GM12878 (cell line): Measurements from ENCODE around the gene MRTFB. TPM values are rescaled to one million over a fixed set of nuclear protein-coding genes. Genes with fewer than 3 reads are reported as not detected.

Experiments used
- ATAC-seq: fragments of 200-7000 bp; cut with Tn5 transposase; 3 replicates; pipeline ENCODE4 v1.9.1; 2020; ENCODE audit warnings: mild to moderate bottlenecking, moderate library complexity
- BruUV-seq: library from RNA; stranded (reverse); fragments of 400-500 nt; replicated peaks from 2 replicates; lab custom pipeline; 2021; lab: Mats Ljungman, UMichigan
- CTCF ChIA-PET: fragments of 300-600 bp; sonication (Branson Sonifier 250); formaldehyde crosslinking; extraction: SDS; loops from one replicate; lab custom pipeline; 2021; ENCODE audit warnings: inconsistent platforms; lab: Yijun Ruan, JAX
- POLR2A ChIA-PET: fragments of 350-600 bp; formaldehyde crosslinking; extraction: SDS; loops from one replicate; lab custom pipeline; 2021; ENCODE audit warnings: inconsistent platforms; lab: Charles Lee
- RAD21 ChIA-PET: fragments of 300-600 bp; sonication (Branson Sonifier 250); formaldehyde crosslinking; loops from one replicate; lab custom pipeline; 2023; ENCODE audit warnings: antibody characterized with exemption; ENCODE audit not compliant: unreplicated experiment; lab: Charles Lee
- SMC1A ChIA-PET: fragments of 300-600 bp; sonication (Branson Sonifier 250); formaldehyde crosslinking; loops from one replicate; lab custom pipeline; 2023; ENCODE audit not compliant: unreplicated experiment, uncharacterized antibody; lab: Charles Lee
- DNase-seq: peaks from one replicate; pipeline ENCODE4 v3.0.0-alpha.2; 2011; ENCODE audit warnings: low read depth, low spot score
- FAIRE-seq: peaks from 3 replicates; lab custom pipeline; 2011; peaks lifted over from hg19 to GRCh38; lab: Jason Lieb, UNC
- H2AFZ ChIP-seq: 2 replicates; pipeline ENCODE4 v1.6.0; 2011; ENCODE audit warnings: low read depth, low read length, control low read depth; ENCODE audit not compliant: control insufficient read depth
- H3K27ac ChIP-seq: 2 replicates; pipeline ENCODE4 v1.5.1; 2011; ENCODE audit warnings: control low read depth; ENCODE audit not compliant: control insufficient read depth, insufficient read depth
- H3K27me3 ChIP-seq, 2 experiments: replicated peaks in 1 of 2; 2 replicates each; pipeline versions ENCODE4 v1.6.0 to v1.6.1; 2011; ENCODE audit warnings: low read length in 1 of 2; ENCODE audit not compliant: control insufficient read depth in 2 of 2, insufficient read depth in 2 of 2
- H3K36me3 ChIP-seq, 2 experiments: 2 replicates each; pipeline ENCODE4 v1.5.1; 2011; ENCODE audit warnings: low read length in 1 of 2; ENCODE audit not compliant: control insufficient read depth in 2 of 2, insufficient read depth in 2 of 2
- H3K4me1 ChIP-seq: 2 replicates; pipeline ENCODE4 v1.6.1; 2011; ENCODE audit warnings: mild to moderate bottlenecking, low read length, moderate library complexity, mixed read lengths; ENCODE audit not compliant: control insufficient read depth, insufficient read depth
- H3K4me2 ChIP-seq: 2 replicates; pipeline ENCODE4 v1.6.0; 2011; ENCODE audit warnings: control low read depth; ENCODE audit not compliant: control insufficient read depth, insufficient read depth
- H3K4me3 ChIP-seq: fragments of 200-600 bp; sonication (generic); 2 replicates; pipeline ENCODE4 v1.5.1; 2016
- H3K79me2 ChIP-seq: 2 replicates; pipeline ENCODE4 v1.6.0; 2011; ENCODE audit warnings: low read length; ENCODE audit not compliant: control insufficient read depth, insufficient read depth
- H3K9ac ChIP-seq: 2 replicates; pipeline ENCODE4 v1.8.0; 2011; ENCODE audit warnings: low read length, control low read depth, mixed read lengths; ENCODE audit not compliant: control insufficient read depth, insufficient read depth
- H3K9me3 ChIP-seq: replicated peaks from 3 replicates; pipeline ENCODE4 v1.5.1; 2011; ENCODE audit warnings: mild to moderate bottlenecking, low read length; ENCODE audit not compliant: control insufficient read depth, insufficient read depth
- H4K20me1 ChIP-seq: 2 replicates; pipeline ENCODE4 v1.6.0; 2011; ENCODE audit not compliant: control insufficient read depth, insufficient read depth
- ATF7 ChIP-seq: fragments of 450-650 bp; IDR thresholded peaks from 2 replicates; pipeline ENCODE4 v1.6.1; 2016; ENCODE audit warnings: low read depth, mild to moderate bottlenecking
- KAT2A ChIP-seq: conservative IDR thresholded peaks from 2 replicates; pipeline ENCODE4 v1.6.1; 2011; ENCODE audit warnings: low read depth, low read length; ENCODE audit not compliant: control insufficient read depth
- NFIC ChIP-seq: IDR thresholded peaks from 2 replicates; pipeline ENCODE4 v1.6.1; 2012; ENCODE audit warnings: low read depth, mild to moderate bottlenecking, inconsistent platforms, low read length, moderate library complexity
- PAX5 ChIP-seq: IDR thresholded peaks from 2 replicates; pipeline ENCODE4 v1.6.1; 2011; ENCODE audit warnings: low read depth, low read length, borderline replicate concordance
- POLR2AphosphoS2 ChIP-seq: IDR thresholded peaks from 2 replicates; pipeline ENCODE4 v1.6.1; 2011; ENCODE audit warnings: low read depth, mild to moderate bottlenecking, low read length, improper control_type of control experiment, moderate library complexity
- RELA ChIP-seq: fragments of 450-650 bp; IDR thresholded peaks from 2 replicates; pipeline ENCODE4 v1.8.0; 2014; ENCODE audit warnings: borderline replicate concordance; ENCODE audit not compliant: partially characterized antibody
- WGBS: methylation state at CpG from one replicate; pipeline ENCODE4 v1.1.6; 2016; ENCODE audit warnings: low lambda C conversion rate; ENCODE audit not compliant: insufficient replicate concordance, insufficient coverage; ENCODE audit errors: missing lambda C conversion rate; 5-methylcytosine and 5-hydroxymethylcytosine counted together
- in situ Hi-C: fragments of 300-500 bp; cut with MboI; formaldehyde crosslinking; loops from 9 replicates; pipeline ENCODE4 v1.14.3; 2018; ENCODE audit warnings: mixed read lengths
- intact Hi-C: fragments of 100-400 bp; cut with micrococcal nuclease; formaldehyde crosslinking; loops from one replicate; pipeline ENCODE4 v1.14.2; 2022; ENCODE audit not compliant: unreplicated experiment
- polyA plus RNA-seq, 11 experiments: library from polyadenylated mRNA; depleted of rRNA in 4 of 11; unstranded in 6 of 11; stranded (reverse) in 5 of 11; fragments of >200 nt; fragmentation: Nextera tagmentation in 4 of 11; fragmentation: Illumina TruSeq in 1 of 11; extraction: Ambion mirVana in 4 of 11; extraction: Trizol in 1 of 11; gene quantifications; 1 replicate in 1 of 11; 2 replicates in 10 of 11; pipeline versions ENCODE4 v1.2.1 to v1.2.3, GENCODE V29; 2011 to 2016; ENCODE audit warnings: inconsistent platforms in 2 of 11, missing spikeins in 2 of 11, low read depth in 1 of 11
- total RNA-seq, 4 experiments: library from RNA; depleted of rRNA in 3 of 4; stranded (reverse); fragments of >200 nt in 3 of 4; fragmentation: Illumina TruSeq in 1 of 4; extraction: Trizol in 1 of 4; gene quantifications; 2 replicates each; pipeline versions ENCODE4 v1.2.1 to v1.2.3, GENCODE V29; 2013 to 2021

The MRTFB gene
- total and polyA plus RNA-seq, 10 of the 15 experiments (the other 5 are each of a cell fraction or from before 2014, with no cell fraction given), result 2.1 to 14.3 (median 8.0) TPM

- Histone ChIP-seq H3K27me3 (no peaks in the 10 kb centered on the region), H3K9me3 (no peaks in the 10 kb centered on the region), H2AFZ (no peak overlapping the region), H3K79me2 (no peaks in the 10 kb centered on the region), H4K20me1 (no peaks in the 10 kb centered on the region), H3K36me3 (peaks cover 0 to 4% of the 10 kb centered on the region in 2 experiments; a peak in 2 of 4 replicates), H3K4me2 (no peak overlapping the region), H3K4me3 (no peak overlapping the region), H3K4me1 (no peaks in the 10 kb centered on the region), H3K27ac (no peak overlapping the region), H3K9ac (no peak overlapping the region)
- SMC1A ChIA-PET, result interaction anchor here (0.5 to 1.4 kb wide), 2 partner anchors 8 to 187 kb away, joined by 3 to 4 read pairs; no protein-coding TSS in a partner anchor
- in situ Hi-C loops, result no loop called here
- CTCF ChIA-PET, result no interaction called here
- no peak for DNase-seq
- BruUV-seq, result no TSS peak
- TF ChIP-seq ATF7 (no peak), POLR2AphosphoS2 (no peak), KAT2A (no peak)
- FAIRE-seq, result no peak
- intact Hi-C loops, result no loop called here
- ATAC-seq, result no peak
- 96% methylated on average over 6 of the region's 6 CpGs for WGBS
- RAD21 ChIA-PET, result no interaction called here
- POLR2A ChIA-PET, result no interaction called here
Observed at GRCh38 chr16:14211856-14212543, 140.9 kb downstream of the MRTFB start.

DNA sequence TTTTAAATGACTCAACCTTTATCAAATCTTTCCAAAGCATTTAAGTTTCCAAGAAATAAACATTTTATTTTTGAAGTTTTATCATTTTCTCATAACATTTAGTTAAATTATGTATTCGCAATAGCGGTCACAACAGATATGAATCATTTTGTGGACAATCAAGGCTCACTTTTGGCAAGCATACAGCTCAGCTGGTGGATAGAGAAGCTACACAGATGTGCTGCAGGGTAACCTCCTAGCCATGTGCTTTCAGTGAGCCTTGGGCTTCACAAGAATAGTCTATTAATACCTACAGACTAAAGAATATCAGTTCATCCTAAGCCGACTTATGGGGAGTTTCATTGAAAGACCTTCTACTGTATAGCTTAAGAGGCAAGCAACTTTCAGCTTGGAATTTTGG, 144.8 kb downstream of the MRTFB start:
- FAIRE-seq (peak; percentile 49), ATAC-seq (no peak), DNase-seq (no peak)
- Histone ChIP-seq H3K79me2 (no peaks in the 10 kb centered on the region), H2AFZ (no peak overlapping the region), H3K9ac (no peak overlapping the region), H4K20me1 (no peaks in the 10 kb centered on the region), H3K4me2 (no peak overlapping the region), H3K36me3 (peaks cover 0 to 4% of the 10 kb centered on the region in 2 experiments; a peak in 3 of 4 replicates), H3K27ac (no peak overlapping the region), H3K27me3 (no peaks in the 10 kb centered on the region), H3K4me1 (no peaks in the 10 kb centered on the region), H3K9me3 (no peaks in the 10 kb centered on the region), H3K4me3 (no peak overlapping the region)
- no TSS peak for BruUV-seq
- ChIA-PET CTCF (interaction anchor here (0.6 to 1.8 kb wide), 3 partner anchors 12 to 292 kb away, joined by 3 to 8 read pairs (median 3); no protein-coding TSS in a partner anchor), POLR2A (no interaction called here), RAD21 (no interaction called here), SMC1A (no interaction called here)
- intact Hi-C loops (no loop called here), in situ Hi-C loops (no loop called here)
- 100% methylated on average over 3 of the region's 3 CpGs for WGBS
- TF ChIP-seq PAX5 (no peak), NFIC (no peak), RELA (no peak)
